ENCODE measurements around the gene CARTPT. TPM values are rescaled to one million over a fixed set of nuclear protein-coding genes. Genes with fewer than 3 reads are reported as not detected.

The CARTPT gene
- total and polyA plus RNA-seq, 9 of the 15 experiments (the other 6 are each of a cell fraction or from before 2014, with no cell fraction given) = not detected

DNA sequence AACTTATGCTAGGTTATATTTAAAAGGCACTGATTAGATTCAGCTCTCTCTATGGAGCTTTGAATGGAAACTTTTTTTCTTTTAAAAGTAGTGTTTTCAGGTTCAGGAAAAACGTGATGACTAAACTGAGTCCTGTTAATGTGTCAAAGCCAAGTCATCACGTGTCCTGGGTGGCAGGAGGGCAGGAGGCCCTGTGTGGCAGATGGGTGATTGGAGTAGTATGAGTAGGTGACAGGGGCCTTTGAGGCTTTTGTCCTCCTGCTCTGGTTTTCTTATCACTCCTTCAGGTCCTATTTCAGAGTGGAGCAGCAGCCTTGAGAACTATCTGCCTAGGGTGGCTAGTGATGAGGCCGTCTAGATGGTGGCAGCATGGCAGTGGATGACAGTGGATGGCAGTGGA is 17.7 kb upstream of the CARTPT start (continued):
- no peak for TF ChIP-seq CBX8 (IDR thresholded peaks at IDR 0.05; ENCODE audit: borderline replicate concordance, extremely low read depth, low read depth, low read length, poor library complexity, severe bottlenecking)
- TF ChIP-seq ETS2 (tag; IDR thresholded peaks at IDR 0.05; ENCODE audit: borderline replicate concordance, poor library complexity, severe bottlenecking) = no peak
- TF ChIP-seq ZNF644 (tag; IDR thresholded peaks at IDR 0.05; ENCODE audit: low read depth) = no peak
- TF ChIP-seq, protein P1, sequence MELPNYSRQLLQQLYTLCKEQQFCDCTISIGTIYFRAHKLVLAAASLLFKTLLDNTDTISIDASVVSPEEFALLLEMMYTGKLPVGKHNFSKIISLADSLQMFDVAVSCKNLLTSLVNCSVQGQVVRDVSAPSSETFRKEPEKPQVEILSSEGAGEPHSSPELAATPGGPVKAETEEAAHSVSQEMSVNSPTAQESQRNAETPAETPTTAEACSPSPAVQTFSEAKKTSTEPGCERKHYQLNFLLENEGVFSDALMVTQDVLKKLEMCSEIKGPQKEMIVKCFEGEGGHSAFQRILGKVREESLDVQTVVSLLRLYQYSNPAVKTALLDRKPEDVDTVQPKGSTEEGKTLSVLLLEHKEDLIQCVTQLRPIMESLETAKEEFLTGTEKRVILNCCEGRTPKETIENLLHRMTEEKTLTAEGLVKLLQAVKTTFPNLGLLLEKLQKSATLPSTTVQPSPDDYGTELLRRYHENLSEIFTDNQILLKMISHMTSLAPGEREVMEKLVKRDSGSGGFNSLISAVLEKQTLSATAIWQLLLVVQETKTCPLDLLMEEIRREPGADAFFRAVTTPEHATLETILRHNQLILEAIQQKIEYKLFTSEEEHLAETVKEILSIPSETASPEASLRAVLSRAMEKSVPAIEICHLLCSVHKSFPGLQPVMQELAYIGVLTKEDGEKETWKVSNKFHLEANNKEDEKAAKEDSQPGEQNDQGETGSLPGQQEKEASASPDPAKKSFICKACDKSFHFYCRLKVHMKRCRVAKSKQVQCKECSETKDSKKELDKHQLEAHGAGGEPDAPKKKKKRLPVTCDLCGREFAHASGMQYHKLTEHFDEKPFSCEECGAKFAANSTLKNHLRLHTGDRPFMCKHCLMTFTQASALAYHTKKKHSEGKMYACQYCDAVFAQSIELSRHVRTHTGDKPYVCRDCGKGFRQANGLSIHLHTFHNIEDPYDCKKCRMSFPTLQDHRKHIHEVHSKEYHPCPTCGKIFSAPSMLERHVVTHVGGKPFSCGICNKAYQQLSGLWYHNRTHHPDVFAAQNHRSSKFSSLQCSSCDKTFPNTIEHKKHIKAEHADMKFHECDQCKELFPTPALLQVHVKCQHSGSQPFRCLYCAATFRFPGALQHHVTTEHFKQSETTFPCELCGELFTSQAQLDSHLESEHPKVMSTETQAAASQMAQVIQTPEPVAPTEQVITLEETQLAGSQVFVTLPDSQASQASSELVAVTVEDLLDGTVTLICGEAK (IDR thresholded peaks at IDR 0.05) = no peak
- TF ChIP-seq, protein P1 (CRISPR knock-in tag; IDR thresholded peaks at IDR 0.05) = no peak
- no peak for TF ChIP-seq ARID2 (IDR thresholded peaks at IDR 0.05)
- no peak for TF ChIP-seq BRD9 (IDR thresholded peaks at IDR 0.05; ENCODE audit: low read depth, partially characterized antibody)
- TF ChIP-seq, protein P2, sequence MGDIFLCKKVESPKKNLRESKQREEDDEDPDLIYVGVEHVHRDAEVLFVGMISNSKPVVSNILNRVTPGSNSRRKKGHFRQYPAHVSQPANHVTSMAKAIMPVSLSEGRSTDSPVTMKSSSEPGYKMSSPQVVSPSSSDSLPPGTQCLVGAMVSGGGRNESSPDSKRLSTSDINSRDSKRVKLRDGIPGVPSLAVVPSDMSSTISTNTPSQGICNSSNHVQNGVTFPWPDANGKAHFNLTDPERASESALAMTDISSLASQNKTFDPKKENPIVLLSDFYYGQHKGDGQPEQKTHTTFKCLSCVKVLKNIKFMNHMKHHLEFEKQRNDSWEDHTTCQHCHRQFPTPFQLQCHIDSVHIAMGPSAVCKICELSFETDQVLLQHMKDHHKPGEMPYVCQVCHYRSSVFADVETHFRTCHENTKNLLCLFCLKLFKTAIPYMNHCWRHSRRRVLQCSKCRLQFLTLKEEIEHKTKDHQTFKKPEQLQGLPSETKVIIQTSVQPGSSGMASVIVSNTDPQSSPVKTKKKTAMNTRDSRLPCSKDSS (IDR thresholded peaks at IDR 0.05; ENCODE audit: low read depth, partially characterized antibody) = no peak
- TF ChIP-seq CTBP1 (IDR thresholded peaks at IDR 0.05; ENCODE audit: borderline replicate concordance) = no peak
- TF ChIP-seq, protein P3, sequence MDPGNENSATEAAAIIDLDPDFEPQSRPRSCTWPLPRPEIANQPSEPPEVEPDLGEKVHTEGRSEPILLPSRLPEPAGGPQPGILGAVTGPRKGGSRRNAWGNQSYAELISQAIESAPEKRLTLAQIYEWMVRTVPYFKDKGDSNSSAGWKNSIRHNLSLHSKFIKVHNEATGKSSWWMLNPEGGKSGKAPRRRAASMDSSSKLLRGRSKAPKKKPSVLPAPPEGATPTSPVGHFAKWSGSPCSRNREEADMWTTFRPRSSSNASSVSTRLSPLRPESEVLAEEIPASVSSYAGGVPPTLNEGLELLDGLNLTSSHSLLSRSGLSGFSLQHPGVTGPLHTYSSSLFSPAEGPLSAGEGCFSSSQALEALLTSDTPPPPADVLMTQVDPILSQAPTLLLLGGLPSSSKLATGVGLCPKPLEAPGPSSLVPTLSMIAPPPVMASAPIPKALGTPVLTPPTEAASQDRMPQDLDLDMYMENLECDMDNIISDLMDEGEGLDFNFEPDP (CRISPR knock-in tag; IDR thresholded peaks at IDR 0.05) = no peak

All from K562 (cell line).